K562 (cell line): ENCODE measurements around the gene NF2. TPM values are rescaled to one million over a fixed set of nuclear protein-coding genes. Genes with fewer than 3 reads are reported as not detected.

ENCODE experiments used
- ATAC-seq: fragments of 200-7000 bp; cut with Tn5 transposase; 3 replicates; pipeline ENCODE4 v1.9.1; 2020; ENCODE audit warnings: moderate library complexity
- BruUV-seq: library from RNA; stranded (reverse); fragments of 400-500 nt; replicated peaks from 2 replicates; lab custom pipeline; 2021; lab: Mats Ljungman, UMichigan
- CTCF ChIA-PET: fragments of 300-600 bp; formaldehyde crosslinking; extraction: SDS; loops from one replicate; lab custom pipeline; 2021; ENCODE audit warnings: low intra/inter-chr PET ratio; lab: Yijun Ruan, JAX
- POLR2A ChIA-PET: fragments of 300-600, 350-650 bp; sonication (Branson Sonifier 250); formaldehyde crosslinking; extraction: SDS; loops from one replicate; lab custom pipeline; 2021; ENCODE audit warnings: antibody characterized with exemption, inconsistent platforms; lab: Yijun Ruan, JAX
- DNase-seq, 4 experiments: peaks; one replicate each; pipeline versions ENCODE4 v3.0.0 to v3.0.0-alpha.2; 2011 to 2018; ENCODE audit warnings: low spot score in 3 of 4, mixed read lengths in 3 of 4; ENCODE audit errors: extremely low read depth in 1 of 4
- FAIRE-seq: peaks from 2 replicates; lab custom pipeline; 2011; peaks lifted over from hg19 to GRCh38; lab: Jason Lieb, UNC
- H2AFZ ChIP-seq: 2 replicates; pipeline ENCODE4 v1.6.0; 2011; ENCODE audit warnings: low read depth, low read length, control low read depth, inconsistent platforms
- H3K27ac ChIP-seq: fragments of 200-600 bp; 3 replicates; pipeline ENCODE4 v1.8.0; 2011; ENCODE audit warnings: low read depth, mild to moderate bottlenecking, control low read depth, inconsistent platforms, low read length, moderate library complexity, mixed read lengths; ENCODE audit errors: extremely low read depth
- H3K27me3 ChIP-seq, 2 experiments: fragments of 300-600 bp in 1 of 2; 2 replicates in 1 of 2; 3 replicates in 1 of 2; pipeline versions ENCODE4 v1.6.0 to v1.8.0; 2011; ENCODE audit warnings: inconsistent platforms in 2 of 2, low read length in 2 of 2, mild to moderate bottlenecking in 1 of 2, mixed read lengths in 1 of 2, moderate library complexity in 1 of 2; ENCODE audit not compliant: control insufficient read depth in 2 of 2, insufficient read depth in 2 of 2
- H3K36me3 ChIP-seq: fragments of 300-600 bp; 3 replicates; pipeline ENCODE4 v1.8.0; 2011; ENCODE audit warnings: mild to moderate bottlenecking, low read length, inconsistent platforms; ENCODE audit not compliant: control insufficient read depth, insufficient read depth
- H3K4me1 ChIP-seq, 2 experiments: fragments of 200-600 bp in 1 of 2; replicated peaks in 1 of 2; 2 replicates in 1 of 2; 3 replicates in 1 of 2; pipeline versions ENCODE4 v1.5.1 to v1.8.0; 2011; ENCODE audit warnings: inconsistent platforms in 2 of 2, low read length in 2 of 2, mild to moderate bottlenecking in 1 of 2, mixed read lengths in 1 of 2, moderate library complexity in 1 of 2; ENCODE audit not compliant: control insufficient read depth in 2 of 2, insufficient read depth in 2 of 2
- H3K4me2 ChIP-seq: 2 replicates; pipeline ENCODE4 v1.6.1; 2011; ENCODE audit warnings: low read length, control low read depth, inconsistent platforms, mixed read lengths; ENCODE audit not compliant: insufficient read depth
- H3K4me3 ChIP-seq: fragments of 200-600 bp; sonication (generic), shearing (Covaris generic); 2 replicates; pipeline ENCODE4 v1.5.1; 2016; ENCODE audit warnings: control low read depth, inconsistent platforms
- H3K79me2 ChIP-seq: fragments of 200-600 bp; 3 replicates; pipeline ENCODE4 v1.8.0; 2011; ENCODE audit warnings: low read length, inconsistent platforms; ENCODE audit not compliant: control insufficient read depth, insufficient read depth
- H3K9ac ChIP-seq, 2 experiments: 2 replicates each; pipeline versions ENCODE4 v1.6.0 to v1.6.1; 2011; ENCODE audit warnings: low read depth in 2 of 2, low read length in 2 of 2, control low read depth in 1 of 2, inconsistent platforms in 1 of 2, mild to moderate bottlenecking in 1 of 2, mixed read lengths in 1 of 2; ENCODE audit not compliant: insufficient read depth in 1 of 2
- H3K9me1 ChIP-seq: one replicate; pipeline ENCODE4 v1.6.0; 2011; ENCODE audit warnings: inconsistent platforms, mild to moderate bottlenecking, low read length, moderate library complexity; ENCODE audit not compliant: control insufficient read depth, insufficient read depth
- H3K9me3 ChIP-seq: replicated peaks from 2 replicates; pipeline ENCODE4 v1.5.1; 2011; ENCODE audit warnings: low read depth, low read length, inconsistent platforms; ENCODE audit not compliant: control insufficient read depth, insufficient read depth
- H4K20me1 ChIP-seq: replicated peaks from 2 replicates; pipeline ENCODE4 v1.6.1; 2011; ENCODE audit warnings: low read length, inconsistent platforms, mixed read lengths; ENCODE audit not compliant: control insufficient read depth, insufficient read depth
- FOXK2 ChIP-seq, 2 experiments: fragments of 450-650 bp; IDR thresholded peaks in 1 of 2; conservative IDR thresholded peaks in 1 of 2; 2 replicates each; pipeline ENCODE4 v1.6.1; 2016; ENCODE audit warnings: low read depth in 2 of 2, mild to moderate bottlenecking in 1 of 2
- IRF1 ChIP-seq: sonication (generic); formaldehyde crosslinking; IDR thresholded peaks from 2 replicates; pipeline ENCODE4 v1.8.0; 2022; ENCODE audit warnings: missing genetic modification reagents, mild to moderate bottlenecking, borderline replicate concordance
- JUND ChIP-seq, 2 experiments: IDR thresholded peaks; 2 replicates in 1 of 2; 3 replicates in 1 of 2; pipeline ENCODE4 v1.6.1; 2011; ENCODE audit warnings: borderline replicate concordance in 2 of 2, low read depth in 2 of 2, low read length in 2 of 2, improper control_type of control experiment in 1 of 2, missing biosample characterization in 1 of 2, missing genetic modification characterization in 1 of 2, missing genetic modification reagents in 1 of 2
- MTA1 ChIP-seq: fragments of 450-650 bp; IDR thresholded peaks from 2 replicates; pipeline ENCODE4 v1.6.1; 2017; ENCODE audit warnings: borderline replicate concordance
- PKNOX1 ChIP-seq: fragments of 450-650 bp; IDR thresholded peaks from 2 replicates; pipeline ENCODE4 v1.6.1; 2016
- PPARD ChIP-seq: fragments of 250-450 bp; sonication (Bioruptor Pico); IDR thresholded peaks from 2 replicates; pipeline ENCODE4 v1.8.0; 2022; ENCODE audit warnings: inconsistent platforms, mild to moderate bottlenecking, moderate library complexity
- RBM39 ChIP-seq: fragments of 200-400 bp; formaldehyde crosslinking; optimal IDR thresholded peaks from 2 replicates; pipeline ENCODE3; 2018; ENCODE audit warnings: low read depth, low read length
- RNF2 ChIP-seq: sonication (generic); IDR thresholded peaks from 2 replicates; pipeline ENCODE4 v1.6.1; 2016
- TEAD4 ChIP-seq, 2 experiments: sonication (generic) in 1 of 2; formaldehyde crosslinking in 1 of 2; IDR thresholded peaks; 2 replicates each; pipeline versions ENCODE4 v1.6.1 to v1.8.0; 2012 to 2022; ENCODE audit warnings: borderline replicate concordance in 1 of 2, inconsistent platforms in 1 of 2, low read length in 1 of 2, mild to moderate bottlenecking in 1 of 2, missing genetic modification reagents in 1 of 2
- U2AF1 ChIP-seq: fragments of 200-400 bp; formaldehyde crosslinking; optimal IDR thresholded peaks from 2 replicates; pipeline ENCODE3; 2017; ENCODE audit warnings: mild to moderate bottlenecking, low read depth, low read length, moderate library complexity
- XRCC3 ChIP-seq: fragments of 450-650 bp; IDR thresholded peaks from 2 replicates; pipeline ENCODE4 v1.6.1; 2017; ENCODE audit warnings: mild to moderate bottlenecking, moderate library complexity
- ZNF224 ChIP-seq: sonication (generic); formaldehyde crosslinking; IDR thresholded peaks from 2 replicates; pipeline ENCODE4 v1.8.0; 2022; ENCODE audit warnings: mild to moderate bottlenecking, missing genetic modification reagents
- ZNF316 ChIP-seq: fragments of 450-650 bp; IDR thresholded peaks from 2 replicates; pipeline ENCODE4 v1.6.1; 2016
- WGBS: fragments of 100-300 bp; shearing (Covaris generic); methylation state at CpG from one replicate; pipeline ENCODE4 v1.1.6; 2016; ENCODE audit warnings: low coverage, mixed read lengths; ENCODE audit not compliant: insufficient coverage; ENCODE audit errors: missing lambda C conversion rate; 5-methylcytosine and 5-hydroxymethylcytosine counted together
- in situ Hi-C: fragments of 300-500 bp; cut with MboI; formaldehyde crosslinking; loops from 4 replicates; pipeline ENCODE4 v1.15.0; 2018; ENCODE audit warnings: inconsistent platforms, mixed read lengths
- intact Hi-C: fragments of 100-400 bp; cut with micrococcal nuclease; formaldehyde crosslinking; loops from 2 replicates; pipeline ENCODE4 v1.14.2; 2022
- polyA plus RNA-seq, 8 experiments: library from polyadenylated mRNA; depleted of rRNA in 4 of 8; stranded (reverse) in 5 of 8; unstranded in 3 of 8; fragments of >200 nt; fragmentation: Nextera tagmentation in 2 of 8; fragmentation: Illumina TruSeq in 1 of 8; extraction: Ambion mirVana in 2 of 8; extraction: Trizol in 1 of 8; gene quantifications; 2 replicates each; pipeline versions ENCODE4 v1.2.1 to v1.2.3, GENCODE V29; 2011 to 2014; ENCODE audit warnings: inconsistent platforms in 1 of 8, missing spikeins in 1 of 8
- small RNA-seq: library from RNA; depleted of rRNA; stranded (forward); fragments of <200 nt; gene quantifications from one replicate; pipeline ENCODE3, GENCODE V24; 2014
- total RNA-seq, 7 experiments: library from RNA; depleted of rRNA in 6 of 7; stranded (reverse); fragments of >200 nt in 6 of 7; fragmentation: Illumina TruSeq in 2 of 7; extraction: Trizol in 2 of 7; gene quantifications; 2 replicates each; pipeline versions ENCODE4 v1.2.1 to v1.2.3, GENCODE V29; 2011 to 2021; ENCODE audit warnings: low replicate concordance in 1 of 7

NF2 gene
- total and polyA plus RNA-seq, 9 of the 15 experiments (the other 6 are each of a cell fraction or from before 2014, with no cell fraction given) = 2.2 to 32.5 (median 15.2) TPM

GRCh38 chr22:29747832-29748231 is 144.4 kb downstream of the NF2 start:
- TF ChIP-seq TEAD4 (IDR thresholded peaks at IDR 0.05; ENCODE audit: low read length) (no peak), TEAD4 (CRISPR knock-in tag; IDR thresholded peaks at IDR 0.05; ENCODE audit: borderline replicate concordance) (no peak), RNF2 (no peak), PPARD (CRISPR knock-in tag) (no peak), IRF1 (CRISPR knock-in tag) (no peak), PKNOX1 (no peak), MTA1 (no peak), FOXK2 (conservative IDR thresholded peaks at IDR 0.05 in 1 of 2, IDR thresholded peaks at IDR 0.05 in 1 of 2; ENCODE audit: low read depth in 2 of 2) (no peak), XRCC3 (no peak), ZNF316 (no peak), RBM39 (no peak), JUND (IDR thresholded peaks at IDR 0.05; ENCODE audit: borderline replicate concordance, low read depth, low read length) (no peak), JUND (tag; IDR thresholded peaks at IDR 0.05; ENCODE audit: borderline replicate concordance, low read depth, low read length) (no peak), U2AF1 (no peak), ZNF224 (CRISPR knock-in tag) (no peak)
- TF ChIP-seq, all 486 proteins: peak for 0
- Histone ChIP-seq H3K27ac (no peak overlapping the region), H3K27me3 (no peaks in the 10 kb centered on the region), H3K36me3 (no peaks in the 10 kb centered on the region), H3K4me2 (no peak overlapping the region), H3K4me3 (no peak overlapping the region), H3K9ac (peak overlapping the region in 1 of 2 experiments; percentile 79; a peak in 2 of 4 replicates), H3K9me1 (no peaks in the 10 kb centered on the region), H3K9me3 (no peaks in the 10 kb centered on the region), H3K4me1 (peaks cover 5 to 11% of the 10 kb centered on the region in 2 experiments; a peak in 4 of 5 replicates), H2AFZ (no peak overlapping the region), H3K79me2 (no peaks in the 10 kb centered on the region), H4K20me1 (no peaks in the 10 kb centered on the region)
- FAIRE-seq = no peak
- WGBS = 70% methylated on average over 6 of the region's 7 CpGs
- peak in 1 of 4 experiments; percentile 26 for DNase-seq
- in situ Hi-C loops = no loop called here
- peak; percentile 65 for ATAC-seq
- BruUV-seq = no TSS peak
- POLR2A ChIA-PET = interaction anchor here (1.5 kb wide), 1 partner anchor 9 kb away, joined by 4 read pairs; no protein-coding TSS in a partner anchor
- intact Hi-C loops = no loop called here
- CTCF ChIA-PET = no interaction called here

Small RNA genes lying within 50 kb of the gene (small RNA-seq; reads per million reads assigned to genes)
- gene AC004882.2 = not detected

Other genes with a start within 250 kb of the NF2 start
Only the 7 nearest of the 9 such genes appear.
- not detected in 2 replicates for gene RFPL1, start 165.1 kb upstream of the NF2 start, total RNA-seq (2014; rRNA removed)
- gene RFPL1, start 165.1 kb upstream of the NF2 start, total RNA-seq (2014; rRNA removed; fragmentation: Illumina TruSeq; extraction: Trizol) = not detected in 2 replicates
- not detected in 2 replicates for gene RFPL1, start 165.1 kb upstream of the NF2 start, total RNA-seq (2015; rRNA removed; fragmentation: Illumina TruSeq; extraction: Trizol)
- not detected in 2 replicates for gene RFPL1, start 165.1 kb upstream of the NF2 start, total RNA-seq (2021)
- gene RFPL1, start 165.1 kb upstream of the NF2 start, polyA plus RNA-seq (2011; rRNA removed) = not detected in 2 replicates
- gene RFPL1, start 165.1 kb upstream of the NF2 start, polyA plus RNA-seq (2014; fragmentation: Illumina TruSeq; extraction: Trizol) = not detected in 2 replicates
- not detected for gene RFPL1, start 165.1 kb upstream of the NF2 start, polyA plus RNA-seq (2014; fragmentation: Nextera tagmentation; extraction: Ambion mirVana)
- gene RFPL1, start 165.1 kb upstream of the NF2 start, polyA plus RNA-seq (2014; rRNA removed) = not detected in 2 replicates
- 10.8 and 16.0 TPM in 2 replicates for gene NEFH, start 123.4 kb upstream of the NF2 start, total RNA-seq (2014; rRNA removed)
- gene NEFH, start 123.4 kb upstream of the NF2 start, total RNA-seq (2014; rRNA removed; fragmentation: Illumina TruSeq; extraction: Trizol) = 10.2 and 11.6 TPM in 2 replicates
- gene NEFH, start 123.4 kb upstream of the NF2 start, total RNA-seq (2015; rRNA removed; fragmentation: Illumina TruSeq; extraction: Trizol) = 17.3 and 17.6 TPM in 2 replicates
- 12.7 and 14.5 TPM in 2 replicates for gene NEFH, start 123.4 kb upstream of the NF2 start, total RNA-seq (2021)
- 2.4 and 5.1 TPM in 2 replicates for gene NEFH, start 123.4 kb upstream of the NF2 start, polyA plus RNA-seq (2011; rRNA removed)
- gene NEFH, start 123.4 kb upstream of the NF2 start, polyA plus RNA-seq (2014; fragmentation: Illumina TruSeq; extraction: Trizol) = 19.3 and 26.9 TPM in 2 replicates
- gene NEFH, start 123.4 kb upstream of the NF2 start, polyA plus RNA-seq (2014; fragmentation: Nextera tagmentation; extraction: Ambion mirVana) = 1 to 10 TPM; 2.3 to 3.8 TPM
- gene NEFH, start 123.4 kb upstream of the NF2 start, polyA plus RNA-seq (2014; rRNA removed) = 10.1 and 11.4 TPM in 2 replicates
- 50.9 and 56.5 TPM in 2 replicates for gene THOC5, start 49.9 kb upstream of the NF2 start, total RNA-seq (2014; rRNA removed)
- 49.3 and 51.4 TPM in 2 replicates for gene THOC5, start 49.9 kb upstream of the NF2 start, total RNA-seq (2014; rRNA removed; fragmentation: Illumina TruSeq; extraction: Trizol)
- 44.7 and 45.3 TPM in 2 replicates for gene THOC5, start 49.9 kb upstream of the NF2 start, total RNA-seq (2015; rRNA removed; fragmentation: Illumina TruSeq; extraction: Trizol)
- 71.2 and 75.1 TPM in 2 replicates for gene THOC5, start 49.9 kb upstream of the NF2 start, total RNA-seq (2021)
- gene THOC5, start 49.9 kb upstream of the NF2 start, polyA plus RNA-seq (2011; rRNA removed) = 60.0 and 64.3 TPM in 2 replicates
- 55.8 and 56.8 TPM in 2 replicates for gene THOC5, start 49.9 kb upstream of the NF2 start, polyA plus RNA-seq (2014; fragmentation: Illumina TruSeq; extraction: Trizol)
- 10 to 100 TPM; 46.3 to 96.5 TPM for gene THOC5, start 49.9 kb upstream of the NF2 start, polyA plus RNA-seq (2014; fragmentation: Nextera tagmentation; extraction: Ambion mirVana)
- 46.8 and 47.9 TPM in 2 replicates for gene THOC5, start 49.9 kb upstream of the NF2 start, polyA plus RNA-seq (2014; rRNA removed)
- 22.4 and 27.9 TPM in 2 replicates for gene NIPSNAP1, start 22.5 kb upstream of the NF2 start, total RNA-seq (2014; rRNA removed)
- gene NIPSNAP1, start 22.5 kb upstream of the NF2 start, total RNA-seq (2014; rRNA removed; fragmentation: Illumina TruSeq; extraction: Trizol) = 26.0 and 27.3 TPM in 2 replicates
- gene NIPSNAP1, start 22.5 kb upstream of the NF2 start, total RNA-seq (2015; rRNA removed; fragmentation: Illumina TruSeq; extraction: Trizol) = 21.0 and 21.4 TPM in 2 replicates
- 24.1 and 24.8 TPM in 2 replicates for gene NIPSNAP1, start 22.5 kb upstream of the NF2 start, total RNA-seq (2021)
- gene NIPSNAP1, start 22.5 kb upstream of the NF2 start, polyA plus RNA-seq (2011; rRNA removed) = 55.0 and 57.1 TPM in 2 replicates
- 31.9 and 35.0 TPM in 2 replicates for gene NIPSNAP1, start 22.5 kb upstream of the NF2 start, polyA plus RNA-seq (2014; fragmentation: Illumina TruSeq; extraction: Trizol)
- gene NIPSNAP1, start 22.5 kb upstream of the NF2 start, polyA plus RNA-seq (2014; fragmentation: Nextera tagmentation; extraction: Ambion mirVana) = 10 to 100 TPM; 10.2 to 13.5 TPM
- 26.4 and 32.0 TPM in 2 replicates for gene NIPSNAP1, start 22.5 kb upstream of the NF2 start, polyA plus RNA-seq (2014; rRNA removed)
- gene CABP7, start 116.4 kb downstream of the NF2 start, total RNA-seq (2014; rRNA removed) = not detected in 2 replicates
- gene CABP7, start 116.4 kb downstream of the NF2 start, total RNA-seq (2014; rRNA removed; fragmentation: Illumina TruSeq; extraction: Trizol) = not detected in 2 replicates
- not detected in 2 replicates for gene CABP7, start 116.4 kb downstream of the NF2 start, total RNA-seq (2015; rRNA removed; fragmentation: Illumina TruSeq; extraction: Trizol)
- gene CABP7, start 116.4 kb downstream of the NF2 start, total RNA-seq (2021) = not detected in 2 replicates
- not detected in 2 replicates for gene CABP7, start 116.4 kb downstream of the NF2 start, polyA plus RNA-seq (2011; rRNA removed)
- not detected in 2 replicates for gene CABP7, start 116.4 kb downstream of the NF2 start, polyA plus RNA-seq (2014; fragmentation: Illumina TruSeq; extraction: Trizol)
- not detected for gene CABP7, start 116.4 kb downstream of the NF2 start, polyA plus RNA-seq (2014; fragmentation: Nextera tagmentation; extraction: Ambion mirVana)
- gene CABP7, start 116.4 kb downstream of the NF2 start, polyA plus RNA-seq (2014; rRNA removed) = not detected in 2 replicates
- gene ZMAT5, start 163.4 kb downstream of the NF2 start, total RNA-seq (2014; rRNA removed) = 16.8 and 18.4 TPM in 2 replicates
- gene ZMAT5, start 163.4 kb downstream of the NF2 start, total RNA-seq (2014; rRNA removed; fragmentation: Illumina TruSeq; extraction: Trizol) = 4.9 and 5.8 TPM in 2 replicates
- gene ZMAT5, start 163.4 kb downstream of the NF2 start, total RNA-seq (2015; rRNA removed; fragmentation: Illumina TruSeq; extraction: Trizol) = 11.2 and 11.9 TPM in 2 replicates
- gene ZMAT5, start 163.4 kb downstream of the NF2 start, total RNA-seq (2021) = 15.2 and 18.2 TPM in 2 replicates
- gene ZMAT5, start 163.4 kb downstream of the NF2 start, polyA plus RNA-seq (2011; rRNA removed) = 11.9 and 15.5 TPM in 2 replicates
- gene ZMAT5, start 163.4 kb downstream of the NF2 start, polyA plus RNA-seq (2014; fragmentation: Illumina TruSeq; extraction: Trizol) = 15.3 and 19.2 TPM in 2 replicates
- gene ZMAT5, start 163.4 kb downstream of the NF2 start, polyA plus RNA-seq (2014; fragmentation: Nextera tagmentation; extraction: Ambion mirVana) = 10 to 100 TPM in 1 of 2 experiments, 1 to 10 TPM in 1; 2.0 to 10.2 TPM
- 20.3 and 25.2 TPM in 2 replicates for gene ZMAT5, start 163.4 kb downstream of the NF2 start, polyA plus RNA-seq (2014; rRNA removed)
- 163 and 185 TPM in 2 replicates for gene UQCR10, start 163.7 kb downstream of the NF2 start, total RNA-seq (2014; rRNA removed)
- 90.3 and 128 TPM in 2 replicates for gene UQCR10, start 163.7 kb downstream of the NF2 start, total RNA-seq (2014; rRNA removed; fragmentation: Illumina TruSeq; extraction: Trizol)
- 232 and 248 TPM in 2 replicates for gene UQCR10, start 163.7 kb downstream of the NF2 start, total RNA-seq (2015; rRNA removed; fragmentation: Illumina TruSeq; extraction: Trizol)
- gene UQCR10, start 163.7 kb downstream of the NF2 start, total RNA-seq (2021) = 149 and 161 TPM in 2 replicates
- gene UQCR10, start 163.7 kb downstream of the NF2 start, polyA plus RNA-seq (2011; rRNA removed) = 149 and 226 TPM in 2 replicates
- 203 and 231 TPM in 2 replicates for gene UQCR10, start 163.7 kb downstream of the NF2 start, polyA plus RNA-seq (2014; fragmentation: Illumina TruSeq; extraction: Trizol)
- 100 to 1,000 TPM; 785 to 903 TPM for gene UQCR10, start 163.7 kb downstream of the NF2 start, polyA plus RNA-seq (2014; fragmentation: Nextera tagmentation; extraction: Ambion mirVana)
- 136 and 159 TPM in 2 replicates for gene UQCR10, start 163.7 kb downstream of the NF2 start, polyA plus RNA-seq (2014; rRNA removed)